ELF-1 (cell line): ENCODE data around the gene ENTPD8.

Experiments
- DNase-seq: peaks from one replicate; pipeline ENCODE4 v3.0.0-alpha.2; 2016; ENCODE audit warnings: low read depth, low spot score

Gene ENTPD8, protein sequence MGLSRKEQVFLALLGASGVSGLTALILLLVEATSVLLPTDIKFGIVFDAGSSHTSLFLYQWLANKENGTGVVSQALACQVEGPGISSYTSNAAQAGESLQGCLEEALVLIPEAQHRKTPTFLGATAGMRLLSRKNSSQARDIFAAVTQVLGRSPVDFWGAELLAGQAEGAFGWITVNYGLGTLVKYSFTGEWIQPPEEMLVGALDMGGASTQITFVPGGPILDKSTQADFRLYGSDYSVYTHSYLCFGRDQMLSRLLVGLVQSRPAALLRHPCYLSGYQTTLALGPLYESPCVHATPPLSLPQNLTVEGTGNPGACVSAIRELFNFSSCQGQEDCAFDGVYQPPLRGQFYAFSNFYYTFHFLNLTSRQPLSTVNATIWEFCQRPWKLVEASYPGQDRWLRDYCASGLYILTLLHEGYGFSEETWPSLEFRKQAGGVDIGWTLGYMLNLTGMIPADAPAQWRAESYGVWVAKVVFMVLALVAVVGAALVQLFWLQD

GRCh38 chr9:137441289-137441934 lies at the start of gene ENTPD8:
ENTPD8 (minus strand) TSS chr9:137441357; CDS start chr9:137438285, 3,072 bp downstream.
- DNase-seq = peak; percentile 53

GRCh38 chr9:137490532-137491186 lies 49.5 kb upstream of the ENTPD8 start:
- DNase-seq = no peak

- no peak for DNase-seq
Observed at GRCh38 chr9:137488906-137489305, 47.7 kb upstream of the ENTPD8 start.

DNA sequence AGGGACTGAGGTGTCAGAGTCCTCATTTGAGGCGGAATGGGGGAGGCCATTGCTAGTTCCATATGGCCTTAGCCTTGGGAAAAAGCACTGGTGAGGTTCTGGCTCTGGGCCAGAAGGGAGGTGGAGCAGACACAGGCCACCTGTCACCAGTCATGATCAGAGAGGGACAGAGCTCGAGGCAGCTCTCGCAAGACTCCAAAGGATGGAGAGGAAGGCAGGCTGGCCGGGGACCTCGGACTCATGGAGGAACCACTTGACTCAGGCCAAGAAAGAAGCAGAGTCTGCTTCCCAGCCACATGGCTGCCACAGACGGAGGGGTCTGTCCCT lies 47.1 kb upstream of the ENTPD8 start:
- no peak for DNase-seq

- DNase-seq = no peak
Observed at GRCh38 chr9:137487454-137488326, 46.5 kb upstream of the ENTPD8 start.

DNA sequence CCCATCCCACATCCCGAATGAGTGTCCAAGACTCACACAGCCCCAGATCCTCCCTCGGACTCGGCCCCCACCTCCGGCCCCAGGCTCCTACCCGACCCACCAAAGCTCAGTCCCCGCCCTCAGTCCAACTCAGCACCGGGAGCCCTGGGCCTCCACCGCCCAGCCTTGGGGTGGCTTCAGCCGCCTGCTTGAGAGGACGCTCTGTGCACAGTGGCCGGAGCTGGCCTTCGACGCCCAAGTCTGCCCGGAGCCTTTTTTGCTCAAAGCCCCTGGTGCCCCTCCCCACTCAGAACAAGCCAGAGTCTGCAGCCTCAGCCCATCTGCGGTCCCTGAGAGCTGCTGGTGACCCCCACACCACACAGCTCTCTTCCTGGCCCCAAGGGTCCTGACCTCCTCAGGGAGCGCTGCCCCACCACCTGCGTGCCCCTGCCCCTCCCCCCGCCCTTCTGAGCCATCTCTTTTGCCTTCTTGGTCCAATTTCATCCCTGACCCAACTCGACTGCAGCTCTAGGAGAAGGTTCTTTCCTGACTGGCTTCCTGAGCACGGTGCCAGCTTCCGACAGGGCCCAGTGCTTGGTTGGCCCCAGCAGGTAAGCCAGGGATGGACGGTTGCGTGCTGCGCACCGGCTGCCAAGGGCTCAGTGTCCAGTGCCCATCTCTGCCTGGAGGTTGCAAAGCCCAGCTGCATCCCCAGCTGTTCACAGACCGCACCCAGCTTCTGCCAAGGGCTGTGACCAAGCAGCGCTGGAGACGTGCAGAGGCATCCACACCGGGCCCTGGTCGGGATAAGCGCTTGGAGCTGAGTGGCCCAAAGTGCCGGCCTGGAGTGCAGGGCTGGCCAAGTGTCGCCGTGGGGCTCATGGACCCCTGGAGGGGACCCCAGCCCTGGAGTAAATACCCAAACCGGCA lies 45.6 kb upstream of the ENTPD8 start:
- DNase-seq = no peak

DNA sequence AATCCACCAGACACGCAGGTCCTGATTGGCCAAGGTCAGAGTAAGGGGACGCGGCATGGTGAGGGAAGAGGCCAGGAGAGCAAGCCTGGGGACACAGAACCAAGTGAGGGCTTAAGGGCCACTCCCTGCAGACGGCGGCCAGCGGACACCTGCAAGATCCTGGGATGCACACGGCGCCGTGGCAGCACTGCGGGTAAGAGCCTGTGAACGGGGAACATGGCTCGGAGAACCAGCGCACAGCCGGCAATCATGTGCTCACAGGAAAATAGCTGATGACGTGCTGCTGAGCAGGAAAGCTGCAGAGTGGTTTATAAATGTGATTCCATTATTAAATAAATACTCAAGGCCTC lies 45.0 kb upstream of the ENTPD8 start:
- no peak for DNase-seq

DNA sequence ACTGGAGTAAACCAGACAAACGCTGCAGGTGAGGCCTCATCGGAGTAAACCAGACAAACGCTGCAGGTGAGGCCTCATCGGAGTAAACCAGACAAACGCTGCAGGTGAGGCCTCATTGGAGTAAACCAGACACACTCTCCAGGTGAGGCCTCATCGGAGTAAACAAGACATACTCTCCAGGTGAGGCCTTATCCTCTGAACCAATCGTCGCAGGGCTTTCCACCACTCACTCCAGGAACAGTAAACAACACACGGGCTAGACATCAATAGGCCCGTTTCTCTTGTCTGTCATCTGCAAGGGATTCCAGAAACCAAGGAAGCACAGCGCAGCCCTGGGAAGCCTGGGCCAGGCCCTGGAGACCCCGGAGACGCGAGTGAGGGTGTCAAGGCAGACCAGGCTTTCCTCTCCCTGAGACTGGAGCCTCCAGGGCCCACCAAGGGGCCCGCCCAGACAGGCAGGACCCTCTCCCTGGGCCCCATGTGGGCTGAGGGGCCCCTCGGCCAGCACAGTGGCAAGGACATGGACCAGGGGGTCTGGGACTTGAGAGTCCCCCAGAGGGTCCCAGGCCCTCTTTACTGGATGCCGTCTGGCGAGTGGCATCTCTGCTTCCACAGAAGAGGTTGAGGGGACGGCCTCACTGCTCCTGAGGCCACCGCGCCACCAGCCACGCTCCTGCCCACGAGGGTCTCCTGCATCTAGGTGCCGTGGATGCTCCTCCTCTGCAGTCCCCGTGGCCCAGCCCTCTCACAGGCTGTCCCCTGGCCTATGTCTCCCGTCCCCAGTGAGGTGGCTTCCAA lies 44.4 kb upstream of the ENTPD8 start:
- no peak for DNase-seq

DNA sequence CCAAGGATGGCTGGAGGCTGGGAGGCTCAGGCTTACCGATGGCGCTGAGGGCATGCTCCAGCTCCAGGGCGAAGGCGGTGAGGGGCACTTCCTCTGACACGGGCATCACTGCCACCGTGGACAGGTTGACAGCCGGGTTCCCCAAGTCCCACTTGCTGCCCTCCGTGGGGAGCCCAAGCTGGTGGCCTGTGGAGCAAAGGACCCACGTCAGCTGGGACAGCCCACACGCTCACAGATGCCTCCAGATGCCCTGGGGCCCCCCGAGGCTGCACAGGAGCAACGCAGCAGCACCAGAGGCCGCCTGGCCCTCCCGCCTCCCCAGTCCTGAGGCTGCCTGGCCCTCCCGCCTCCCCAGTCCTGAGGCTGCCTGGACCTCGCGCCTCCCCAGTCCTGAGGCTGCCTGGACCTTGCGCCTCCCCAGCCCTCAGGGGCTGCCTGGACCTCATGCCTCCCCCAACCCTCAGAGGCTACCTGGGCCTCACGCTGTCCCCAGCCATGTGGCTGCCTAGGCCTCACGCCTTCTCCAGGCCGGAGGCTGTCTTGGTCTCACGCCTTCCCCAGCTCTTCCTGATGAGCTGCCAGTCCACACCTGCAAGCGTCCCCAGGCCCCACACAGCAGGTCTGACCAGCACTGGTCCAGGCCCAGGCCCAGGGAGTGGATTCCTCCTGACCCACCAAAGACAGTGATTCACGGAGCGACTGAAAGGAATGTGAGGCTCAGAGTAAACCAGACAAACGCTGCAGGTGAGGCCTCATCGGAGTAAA lies 43.6 kb upstream of the ENTPD8 start:
- no peak for DNase-seq

DNA sequence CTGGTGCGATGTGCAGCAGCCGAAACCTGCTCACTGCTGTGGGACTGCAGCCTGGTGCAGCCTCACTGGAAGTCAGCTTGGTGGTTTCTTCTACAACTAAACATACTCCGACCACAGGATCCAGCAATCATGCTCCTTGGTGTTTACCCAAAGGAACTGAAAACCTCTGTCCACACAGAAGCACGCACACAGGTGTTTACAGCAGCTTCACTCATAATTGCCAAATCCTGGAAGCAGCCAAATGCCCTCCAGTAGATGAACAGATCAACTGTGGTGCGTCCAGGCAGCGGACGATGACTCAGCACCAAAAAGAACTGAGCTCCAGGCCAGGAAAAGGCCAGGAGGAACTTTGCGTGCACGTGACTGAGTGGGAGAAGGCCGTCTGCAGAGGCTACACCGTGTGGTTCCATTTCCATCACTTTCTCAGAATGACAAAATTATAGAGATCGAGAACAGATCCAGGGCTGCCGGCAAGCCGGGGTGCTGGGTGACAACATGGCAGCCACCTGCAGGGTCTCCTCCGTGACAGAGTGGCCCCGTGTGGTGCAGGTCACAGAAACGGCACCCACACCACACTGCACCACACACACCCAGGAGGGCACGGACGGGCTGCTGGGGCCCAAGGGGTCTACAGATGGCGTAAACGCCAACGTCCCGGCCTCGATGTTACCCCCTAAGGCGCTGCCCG lies 41.1 kb upstream of the ENTPD8 start:
- DNase-seq = peak; percentile 53

DNA sequence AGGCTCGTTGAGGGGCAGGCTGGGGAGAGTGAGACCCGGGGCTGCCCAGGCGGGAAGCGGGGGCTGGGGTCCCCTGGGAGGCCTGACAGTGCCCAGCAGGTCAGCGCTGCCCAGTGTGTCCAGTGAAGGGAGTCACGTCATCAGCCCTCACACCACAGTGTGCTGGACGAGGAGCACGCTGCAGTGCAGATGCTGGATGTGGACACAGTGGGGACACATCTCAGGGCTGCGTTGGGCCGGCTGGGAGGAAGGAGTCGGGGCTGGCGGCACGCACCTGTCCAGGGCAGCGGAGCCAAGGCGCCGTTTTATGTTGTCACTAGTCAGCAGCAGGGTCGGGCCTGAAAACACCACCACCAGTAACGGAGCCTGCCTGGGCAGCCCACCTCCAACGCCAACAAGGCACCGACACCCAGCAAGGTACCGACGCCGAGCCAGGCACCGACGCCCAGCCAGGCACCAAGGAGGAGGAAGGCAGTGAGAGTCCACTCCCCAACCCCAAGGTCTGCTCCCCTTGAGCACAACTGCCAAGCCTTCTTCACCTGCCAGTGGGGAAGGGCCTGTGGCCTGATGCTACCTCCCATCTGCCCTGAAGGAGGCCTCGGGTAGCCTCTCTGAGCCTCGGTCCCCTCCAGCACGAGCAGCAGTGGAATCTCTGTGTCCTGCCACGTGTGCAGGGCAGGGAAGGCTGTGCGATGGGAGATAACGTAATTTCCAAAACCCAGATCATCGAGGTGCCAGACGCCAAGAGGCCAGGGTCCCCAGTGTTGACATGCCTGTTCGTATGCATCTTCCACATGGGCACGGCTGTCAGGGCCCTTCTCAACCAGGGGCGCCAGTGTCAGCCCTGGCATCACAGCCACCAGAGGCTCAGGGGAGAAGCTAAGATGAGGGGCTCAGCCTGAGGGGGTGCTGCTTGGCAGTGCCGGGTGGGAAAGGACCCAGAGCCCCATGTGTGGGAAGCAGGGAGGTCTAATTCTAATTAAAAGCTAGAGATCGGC lies 39.8 kb upstream of the ENTPD8 start:
- no peak for DNase-seq

- no peak for DNase-seq
Observed at GRCh38 chr9:137479892-137480685, 38.9 kb upstream of the ENTPD8 start.

- DNase-seq = peak; percentile 41
Observed at GRCh38 chr9:137478962-137479861, 38.1 kb upstream of the ENTPD8 start.

GRCh38 chr9:137478613-137478961 lies 37.4 kb upstream of the ENTPD8 start:
- no peak for DNase-seq
